Fibroblast of skin of right quadriceps (primary cell): Measurements from ENCODE around the gene CRHR1.
A peak's percentile ranks its signal among the peaks of the same experiment; 100 is the strongest.
"Not testable (repeated sequence)": the region's sequence is repeated elsewhere in the genome, so short reads cannot be mapped to it uniquely, and the experiment has no call there.

ENCODE experiments used
- DNase-seq: peaks from one replicate; pipeline ENCODE4 v3.0.0-alpha.2; 2013

The CRHR1 gene

GRCh38 chr17:45784293-45784740 lies at the start of gene CRHR1:
CRHR1 (plus strand) TSS chr17:45784320; CDS start chr17:45784545, 225 bp downstream.
- no peak for DNase-seq

DNA sequence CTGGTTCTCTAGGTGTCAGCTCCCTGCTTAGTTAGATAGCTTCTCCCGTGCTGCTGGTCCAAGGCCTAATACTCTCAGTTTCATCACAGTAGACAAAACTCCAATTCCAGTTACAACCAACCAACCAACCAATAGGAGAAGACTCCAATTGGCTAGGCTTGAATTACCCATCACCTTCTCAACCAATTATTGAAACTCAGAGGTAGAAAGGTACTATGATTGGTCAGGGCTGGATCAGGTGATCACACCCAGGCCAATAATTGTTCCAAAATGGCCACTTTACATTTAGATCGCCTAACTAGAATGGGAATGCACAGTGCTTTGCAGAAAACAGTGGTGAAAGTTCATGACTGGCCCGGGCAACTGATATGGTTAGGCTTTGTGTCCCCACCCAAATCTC lies 49.5 kb upstream of the CRHR1 start:
- DNase-seq: no peak

DNA sequence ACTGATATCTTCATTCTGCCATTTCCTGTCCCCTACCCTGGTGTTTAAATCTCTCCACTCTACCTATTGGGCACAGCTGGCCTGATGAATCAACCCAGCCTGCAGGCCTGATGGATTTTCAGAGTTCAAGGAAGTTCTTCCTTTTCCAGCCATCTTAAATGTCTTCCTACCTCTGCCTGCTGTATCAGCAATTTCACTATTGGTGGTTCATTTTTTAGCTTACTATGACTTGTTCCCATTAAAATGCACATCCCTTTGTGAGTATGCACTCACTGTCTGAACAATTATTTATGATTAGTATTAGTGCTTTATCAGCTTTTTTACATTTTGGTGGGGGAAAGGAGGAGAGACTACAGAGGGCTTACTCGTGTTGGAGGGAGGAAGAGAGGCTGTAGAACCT lies 48.6 kb upstream of the CRHR1 start:
- DNase-seq: no peak

- DNase-seq: no peak
Measured at GRCh38 chr17:45739786-45740185, 44.3 kb upstream of the CRHR1 start.

GRCh38 chr17:45740553-45741330 lies 43.4 kb upstream of the CRHR1 start:
- peak; percentile 46 for DNase-seq

- DNase-seq: no peak
Measured at GRCh38 chr17:45742251-45742650, 41.9 kb upstream of the CRHR1 start.

- no peak for DNase-seq
Measured at GRCh38 chr17:45743626-45744326, 40.3 kb upstream of the CRHR1 start.

DNA sequence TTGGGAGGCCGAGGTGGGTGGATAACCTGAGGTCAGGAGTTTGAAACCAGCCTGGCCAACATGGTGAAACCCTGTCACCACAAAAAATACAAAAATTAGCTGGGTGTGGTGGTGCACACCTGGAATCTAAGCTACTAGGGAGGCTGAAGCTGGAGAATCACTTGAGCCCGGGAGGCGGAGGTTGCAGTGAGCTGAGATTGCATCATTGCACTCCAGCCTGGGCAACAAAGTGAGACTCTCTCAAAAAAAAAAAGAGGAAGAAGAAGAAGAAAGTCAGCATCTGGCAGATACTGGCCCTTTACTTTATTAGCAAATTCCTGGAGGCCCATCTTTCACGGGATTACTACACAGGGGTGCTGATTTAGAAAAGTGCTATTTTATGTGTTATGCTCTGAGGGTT lies 39.3 kb upstream of the CRHR1 start:
- DNase-seq: not testable (repeated sequence)

GRCh38 chr17:45745601-45746494 lies 38.3 kb upstream of the CRHR1 start:
- no peak for DNase-seq

DNA sequence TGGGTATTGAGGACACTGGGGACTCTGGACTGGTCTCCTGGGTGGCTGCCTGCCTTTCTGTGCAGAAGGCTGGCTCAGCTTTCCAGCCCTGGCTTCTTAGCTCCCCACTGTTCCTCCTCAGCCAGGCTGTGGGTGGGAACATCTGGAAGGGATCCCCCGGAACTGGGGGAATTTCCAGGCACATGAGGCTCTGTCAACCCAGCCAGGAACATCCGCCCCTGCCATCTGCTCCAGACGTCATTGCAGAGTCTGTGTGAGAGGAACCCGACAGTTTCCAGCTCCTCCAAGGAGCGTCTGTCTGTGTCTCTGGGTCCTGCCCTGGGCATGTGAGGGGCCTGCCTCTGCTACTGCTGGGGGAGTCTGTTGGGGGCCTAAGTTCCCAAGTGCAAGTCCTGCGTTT lies 36.2 kb upstream of the CRHR1 start:
- DNase-seq: no peak

- no peak for DNase-seq
Measured at GRCh38 chr17:45748731-45749310, 35.3 kb upstream of the CRHR1 start.

DNA sequence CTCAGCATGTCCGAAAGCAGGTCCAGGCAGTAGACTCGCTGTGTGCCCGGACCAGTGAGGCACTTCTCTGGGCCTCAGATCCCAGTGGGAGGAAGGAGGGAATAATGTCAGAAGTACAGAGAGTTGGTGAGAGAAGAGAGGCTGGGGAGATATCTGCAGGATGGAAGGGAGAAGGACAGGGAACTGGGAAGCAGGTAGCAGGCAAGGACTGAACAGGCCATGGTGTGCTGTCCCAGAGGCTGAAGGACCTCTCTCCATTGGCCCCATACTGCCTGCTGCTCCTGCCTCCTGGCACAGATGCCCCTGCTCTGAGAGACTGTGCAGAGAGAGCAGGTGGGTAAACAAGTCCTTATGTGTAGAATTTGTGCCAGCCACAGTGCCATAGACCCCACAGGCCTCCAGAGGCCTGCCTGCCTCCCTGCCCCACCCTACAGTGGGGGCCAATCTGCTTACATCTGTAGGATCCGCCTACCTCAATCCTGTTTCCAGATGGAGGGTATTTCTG lies 34.2 kb upstream of the CRHR1 start:
- DNase-seq: no peak

- no peak for DNase-seq
Measured at GRCh38 chr17:45750779-45751440, 33.2 kb upstream of the CRHR1 start.

GRCh38 chr17:45751466-45751865 lies 32.7 kb upstream of the CRHR1 start:
- DNase-seq: no peak

DNA sequence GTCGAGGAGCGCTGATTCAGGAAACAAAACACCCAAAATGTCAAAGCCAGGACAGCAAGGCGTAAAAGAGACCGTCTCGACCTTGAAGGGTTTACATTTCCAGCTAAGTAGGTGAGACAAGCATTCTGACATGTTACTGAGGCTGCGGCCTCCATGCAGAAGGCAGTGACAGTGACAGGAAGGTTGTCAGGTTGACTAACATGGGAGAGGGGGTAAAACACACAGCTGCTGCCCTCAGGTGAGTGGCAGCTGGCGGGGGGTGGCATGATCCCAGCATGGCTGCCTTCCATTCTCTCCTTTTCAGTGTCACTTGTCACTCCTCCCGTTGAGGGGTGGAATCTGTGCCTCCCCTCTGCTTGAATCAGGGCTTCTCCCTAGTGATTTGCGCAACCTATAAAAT lies 31.9 kb upstream of the CRHR1 start:
- DNase-seq: no peak

- no peak for DNase-seq
Measured at GRCh38 chr17:45753645-45754225, 30.4 kb upstream of the CRHR1 start.

- DNase-seq: no peak
Measured at GRCh38 chr17:45755050-45755449, 29.1 kb upstream of the CRHR1 start.

GRCh38 chr17:45756266-45756991 lies 27.7 kb upstream of the CRHR1 start:
- DNase-seq: no peak

- no peak for DNase-seq
Measured at GRCh38 chr17:45757431-45758218, 26.5 kb upstream of the CRHR1 start.

GRCh38 chr17:45758544-45758943 lies 25.6 kb upstream of the CRHR1 start:
- DNase-seq: no peak
